GM12878 (cell line): ENCODE measurements around the gene PAN3. TPM values are rescaled to one million over a fixed set of nuclear protein-coding genes. Genes with fewer than 3 reads are reported as not detected.

Experiments used
- BCL11A ChIP-seq: IDR thresholded peaks from 2 replicates; pipeline ENCODE4 v1.6.1; 2011; ENCODE audit warnings: low read depth, low read length
- CTCF ChIP-seq, 3 experiments: IDR thresholded peaks in 2 of 3; conservative IDR thresholded peaks in 1 of 3; 2 replicates each; pipeline ENCODE4 v1.5.1; 2011; ENCODE audit warnings: low read depth in 3 of 3, low read length in 3 of 3, mild to moderate bottlenecking in 3 of 3, control low read depth in 2 of 3, moderate library complexity in 2 of 3, inconsistent platforms in 1 of 3, mixed read lengths in 1 of 3; ENCODE audit not compliant: control insufficient read depth in 2 of 3, insufficient read depth in 1 of 3; ENCODE audit errors: extremely low read depth in 1 of 3
- EGR1 ChIP-seq, 2 experiments: IDR thresholded peaks; 1 replicate in 1 of 2; 2 replicates in 1 of 2; pipeline ENCODE4 v1.6.1; 2011 to 2012; ENCODE audit warnings: low read depth in 2 of 2, low read length in 2 of 2, borderline replicate concordance in 1 of 2, mild to moderate bottlenecking in 1 of 2, moderate library complexity in 1 of 2
- ELK1 ChIP-seq: IDR thresholded peaks from 2 replicates; pipeline ENCODE4 v1.6.1; 2012; ENCODE audit warnings: low read depth, low read length, improper control_type of control experiment
- ESRRA ChIP-seq: IDR thresholded peaks from 2 replicates; pipeline ENCODE4 v1.6.1; 2012; ENCODE audit warnings: mild to moderate bottlenecking, low read length, improper control_type of control experiment
- HDAC2 ChIP-seq: fragments of 200-600 bp; sonication (generic); IDR thresholded peaks from 2 replicates; pipeline ENCODE4 v1.6.1; 2017
- IKZF1 ChIP-seq: fragments of 450-650 bp; conservative IDR thresholded peaks from 2 replicates; pipeline ENCODE4 v1.6.1; 2017; ENCODE audit warnings: antibody characterized with exemption, mild to moderate bottlenecking
- IKZF2 ChIP-seq, 2 experiments: fragments of 450-650 bp; IDR thresholded peaks; 2 replicates each; pipeline ENCODE4 v1.6.1; 2017; ENCODE audit warnings: mild to moderate bottlenecking in 2 of 2, moderate library complexity in 2 of 2
- IRF4 ChIP-seq: IDR thresholded peaks from 2 replicates; pipeline ENCODE4 v1.6.1; 2011; ENCODE audit warnings: low read depth, low read length
- MEF2B ChIP-seq: fragments of 450-650 bp; IDR thresholded peaks from 2 replicates; pipeline ENCODE4 v1.6.1; 2018; ENCODE audit warnings: mild to moderate bottlenecking, moderate library complexity; ENCODE audit not compliant: partially characterized antibody, poor library complexity, severe bottlenecking
- NKRF ChIP-seq: fragments of 450-650 bp; conservative IDR thresholded peaks from 2 replicates; pipeline ENCODE4 v1.6.1; 2017; ENCODE audit warnings: mild to moderate bottlenecking, moderate library complexity
- NR2C2 ChIP-seq: IDR thresholded peaks from 2 replicates; pipeline ENCODE4 v1.6.1; 2011; ENCODE audit warnings: borderline replicate concordance, low read depth; ENCODE audit not compliant: control insufficient read depth, insufficient read length
- POLR2AphosphoS2 ChIP-seq: IDR thresholded peaks from 2 replicates; pipeline ENCODE4 v1.6.1; 2011; ENCODE audit warnings: low read depth, mild to moderate bottlenecking, low read length, improper control_type of control experiment, moderate library complexity
- RELA ChIP-seq: fragments of 450-650 bp; IDR thresholded peaks from 2 replicates; pipeline ENCODE4 v1.8.0; 2014; ENCODE audit warnings: borderline replicate concordance; ENCODE audit not compliant: partially characterized antibody
- RUNX3 ChIP-seq: IDR thresholded peaks from 2 replicates; pipeline ENCODE4 v1.6.1; 2012; ENCODE audit warnings: low read length, inconsistent platforms
- STAT1 ChIP-seq: fragments of 450-650 bp; conservative IDR thresholded peaks from 2 replicates; pipeline ENCODE4 v1.6.1; 2014; ENCODE audit warnings: antibody characterized with exemption, mild to moderate bottlenecking
- SUPT20H ChIP-seq: IDR thresholded peaks from 2 replicates; pipeline ENCODE4 v1.6.1; 2011; ENCODE audit warnings: low read depth, mild to moderate bottlenecking, low read length, moderate library complexity, borderline replicate concordance; ENCODE audit not compliant: control insufficient read depth
- ZNF24 ChIP-seq: fragments of 450-650 bp; IDR thresholded peaks from 2 replicates; pipeline ENCODE4 v1.6.1; 2017; ENCODE audit warnings: antibody characterized with exemption, mild to moderate bottlenecking
- ZNF622 ChIP-seq: fragments of 450-650 bp; IDR thresholded peaks from 2 replicates; pipeline ENCODE4 v1.6.1; 2017; ENCODE audit warnings: mild to moderate bottlenecking, inconsistent platforms
- polyA plus RNA-seq, 11 experiments: library from polyadenylated mRNA; depleted of rRNA in 4 of 11; unstranded in 6 of 11; stranded (reverse) in 5 of 11; fragments of >200 nt; fragmentation: Nextera tagmentation in 4 of 11; fragmentation: Illumina TruSeq in 1 of 11; extraction: Ambion mirVana in 4 of 11; extraction: Trizol in 1 of 11; gene quantifications; 1 replicate in 1 of 11; 2 replicates in 10 of 11; pipeline versions ENCODE4 v1.2.1 to v1.2.3, GENCODE V29; 2011 to 2016; ENCODE audit warnings: inconsistent platforms in 2 of 11, missing spikeins in 2 of 11, low read depth in 1 of 11
- total RNA-seq, 4 experiments: library from RNA; depleted of rRNA in 3 of 4; stranded (reverse); fragments of >200 nt in 3 of 4; fragmentation: Illumina TruSeq in 1 of 4; extraction: Trizol in 1 of 4; gene quantifications; 2 replicates each; pipeline versions ENCODE4 v1.2.1 to v1.2.3, GENCODE V29; 2013 to 2021
- TF ChIP-seq, protein P1 (sequence below): fragments of 450-650 bp; IDR thresholded peaks from 2 replicates; pipeline ENCODE4 v1.6.1; 2018; ENCODE audit warnings: mild to moderate bottlenecking, low read depth, moderate library complexity; ENCODE audit not compliant: partially characterized antibody
- TF ChIP-seq, protein P2 (sequence below): fragments of 450-650 bp; IDR thresholded peaks from 2 replicates; pipeline ENCODE4 v1.6.1; 2016; ENCODE audit warnings: mild to moderate bottlenecking

PAN3 gene
- total and polyA plus RNA-seq, 10 of the 15 experiments (the other 5 are each of a cell fraction or from before 2014, with no cell fraction given) = 13.0 to 33.3 (median 19.9) TPM

DNA sequence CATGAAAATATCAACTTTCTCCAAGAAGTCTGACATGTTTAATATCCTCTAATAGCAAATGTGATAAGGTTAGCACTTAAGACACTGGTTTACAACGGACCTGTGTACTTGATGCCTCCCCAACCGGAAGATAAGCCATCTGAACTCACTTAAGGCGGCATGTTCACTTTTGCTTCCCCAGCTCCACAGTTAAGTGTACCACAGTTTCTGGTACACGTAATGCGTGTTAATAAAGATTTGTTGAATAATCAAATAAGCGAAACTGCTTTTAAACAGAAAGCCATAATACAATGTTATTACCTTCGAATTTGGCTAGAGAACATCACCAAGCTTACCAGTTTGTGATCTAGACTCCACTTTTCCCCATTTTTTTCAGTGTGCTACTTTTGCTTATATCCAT lies 1.4 kb upstream of the PAN3 start (continued):
- TF ChIP-seq RELA (no peak), HDAC2 (no peak), ELK1 (no peak), ESRRA (no peak), IKZF2 (IDR thresholded peaks at IDR 0.05) (no peak), IKZF1 (0 out of 2 replicates have a peak, but pooled peaks have one; percentile 14), MEF2B (no peak), ZNF24 (0 out of 2 replicates have a peak, but pooled peaks have one; percentile 30), POLR2AphosphoS2 (no peak), IRF4 (no peak), NKRF (0 out of 2 replicates have a peak, but pooled peaks have one; percentile 31), ZNF622 (no peak), SUPT20H (no peak), RUNX3 (peak; percentile 51), NR2C2 (no peak), EGR1 (IDR thresholded peaks at IDR 0.05; ENCODE audit: borderline replicate concordance in 1 of 2, low read depth in 2 of 2, low read length in 2 of 2) (no peak), CTCF (IDR thresholded peaks at IDR 0.05 in 2 of 3, conservative IDR thresholded peaks at IDR 0.05 in 1 of 3; ENCODE audit: control insufficient read depth in 2 of 3, extremely low read depth in 1 of 3, insufficient read depth in 1 of 3, low read depth in 3 of 3, low read length in 3 of 3) (no peak), STAT1 (no peak), BCL11A (no peak)
- TF ChIP-seq, protein P1, sequence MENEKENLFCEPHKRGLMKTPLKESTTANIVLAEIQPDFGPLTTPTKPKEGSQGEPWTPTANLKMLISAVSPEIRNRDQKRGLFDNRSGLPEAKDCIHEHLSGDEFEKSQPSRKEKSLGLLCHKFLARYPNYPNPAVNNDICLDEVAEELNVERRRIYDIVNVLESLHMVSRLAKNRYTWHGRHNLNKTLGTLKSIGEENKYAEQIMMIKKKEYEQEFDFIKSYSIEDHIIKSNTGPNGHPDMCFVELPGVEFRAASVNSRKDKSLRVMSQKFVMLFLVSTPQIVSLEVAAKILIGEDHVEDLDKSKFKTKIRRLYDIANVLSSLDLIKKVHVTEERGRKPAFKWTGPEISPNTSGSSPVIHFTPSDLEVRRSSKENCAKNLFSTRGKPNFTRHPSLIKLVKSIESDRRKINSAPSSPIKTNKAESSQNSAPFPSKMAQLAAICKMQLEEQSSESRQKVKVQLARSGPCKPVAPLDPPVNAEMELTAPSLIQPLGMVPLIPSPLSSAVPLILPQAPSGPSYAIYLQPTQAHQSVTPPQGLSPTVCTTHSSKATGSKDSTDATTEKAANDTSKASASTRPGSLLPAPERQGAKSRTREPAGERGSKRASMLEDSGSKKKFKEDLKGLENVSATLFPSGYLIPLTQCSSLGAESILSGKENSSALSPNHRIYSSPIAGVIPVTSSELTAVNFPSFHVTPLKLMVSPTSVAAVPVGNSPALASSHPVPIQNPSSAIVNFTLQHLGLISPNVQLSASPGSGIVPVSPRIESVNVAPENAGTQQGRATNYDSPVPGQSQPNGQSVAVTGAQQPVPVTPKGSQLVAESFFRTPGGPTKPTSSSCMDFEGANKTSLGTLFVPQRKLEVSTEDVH = no peak
- TF ChIP-seq, protein P2, sequence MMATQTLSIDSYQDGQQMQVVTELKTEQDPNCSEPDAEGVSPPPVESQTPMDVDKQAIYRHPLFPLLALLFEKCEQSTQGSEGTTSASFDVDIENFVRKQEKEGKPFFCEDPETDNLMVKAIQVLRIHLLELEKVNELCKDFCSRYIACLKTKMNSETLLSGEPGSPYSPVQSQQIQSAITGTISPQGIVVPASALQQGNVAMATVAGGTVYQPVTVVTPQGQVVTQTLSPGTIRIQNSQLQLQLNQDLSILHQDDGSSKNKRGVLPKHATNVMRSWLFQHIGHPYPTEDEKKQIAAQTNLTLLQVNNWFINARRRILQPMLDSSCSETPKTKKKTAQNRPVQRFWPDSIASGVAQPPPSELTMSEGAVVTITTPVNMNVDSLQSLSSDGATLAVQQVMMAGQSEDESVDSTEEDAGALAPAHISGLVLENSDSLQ = no peak
